Activated CD8-positive, alpha-beta memory T cell treated with anti-CD3 and anti-CD28 coated beads for 24 hours (primary cell): ENCODE data around the gene C2orf49.

Experiments used
- DNase-seq: peaks from one replicate; pipeline ENCODE4 v3.0.0-alpha.2; 2020

The C2orf49 gene

DNA sequence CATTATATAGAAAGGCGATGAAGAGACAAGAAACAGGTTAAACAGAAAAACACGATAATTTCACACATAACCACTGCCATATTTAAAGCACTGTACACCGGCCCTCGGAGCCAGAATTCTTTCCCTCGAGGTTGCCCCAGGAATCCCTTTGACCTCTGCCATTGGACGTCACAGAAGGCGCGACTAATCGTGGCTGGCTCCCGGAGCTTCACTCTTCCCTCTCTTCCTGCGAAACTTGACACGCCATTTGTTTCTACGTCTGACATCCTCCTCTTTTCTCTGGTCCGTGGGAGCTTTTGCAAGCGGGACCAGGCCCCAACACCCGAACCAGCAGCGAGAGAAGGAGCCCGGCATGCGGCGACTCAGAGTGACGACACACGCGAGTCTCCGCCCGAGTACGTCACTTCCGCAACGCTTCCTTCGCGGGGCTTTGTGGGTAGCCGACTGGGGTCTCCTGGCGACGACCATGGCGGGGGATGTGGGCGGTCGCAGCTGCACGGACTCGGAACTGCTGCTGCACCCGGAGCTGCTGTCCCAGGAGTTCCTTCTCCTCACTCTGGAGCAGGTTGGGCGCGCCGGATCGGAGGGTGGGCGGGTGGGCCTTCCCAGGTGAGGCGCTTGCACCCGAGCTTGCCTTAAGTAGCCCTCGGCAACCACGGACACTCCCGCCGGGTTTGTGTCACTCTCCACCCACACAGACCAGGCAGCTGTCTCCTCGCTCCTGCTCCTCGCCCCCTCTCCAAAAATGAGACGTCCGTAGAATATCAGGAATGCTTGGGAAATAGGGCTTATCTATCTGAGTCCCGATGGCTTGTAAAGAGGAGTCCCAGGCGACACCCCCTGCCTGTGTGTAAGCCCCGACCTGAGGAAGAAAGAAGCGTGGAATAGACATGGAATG is at the start of gene C2orf49:
Gene C2orf49 (plus strand): TSS at position 419 of the 898 bp plus-strand sequence. CDS start 48 bp downstream, at position 467.
- peak; percentile 96 for DNase-seq

DNA sequence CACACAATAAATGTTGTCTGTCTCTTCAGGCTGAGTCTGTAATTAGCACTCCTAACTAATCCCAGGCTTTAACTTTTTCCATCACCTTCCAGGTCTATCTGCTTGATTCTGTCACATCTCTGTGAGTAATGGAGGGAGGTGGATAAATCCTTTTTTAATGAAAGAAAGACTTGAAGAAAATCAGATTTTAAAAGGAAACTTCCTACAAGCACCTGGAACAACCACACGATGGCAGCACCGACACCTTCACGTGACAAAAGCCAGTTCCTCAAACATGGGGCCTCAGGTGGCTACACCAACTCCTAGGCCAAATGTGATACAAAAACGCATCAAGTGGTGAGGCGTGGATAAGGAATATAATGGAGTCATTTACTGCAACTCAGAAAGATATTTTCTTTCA is 49.6 kb upstream of the C2orf49 start:
- DNase-seq, result no peak

- DNase-seq, result no peak
These were observed 49.2 kb upstream of the C2orf49 start for GRCh38 chr2:105288133-105288532.

GRCh38 chr2:105290981-105291660 is 46.2 kb upstream of the C2orf49 start:
- no peak for DNase-seq

GRCh38 chr2:105291981-105292380 is 45.4 kb upstream of the C2orf49 start:
- DNase-seq, result no peak

DNA sequence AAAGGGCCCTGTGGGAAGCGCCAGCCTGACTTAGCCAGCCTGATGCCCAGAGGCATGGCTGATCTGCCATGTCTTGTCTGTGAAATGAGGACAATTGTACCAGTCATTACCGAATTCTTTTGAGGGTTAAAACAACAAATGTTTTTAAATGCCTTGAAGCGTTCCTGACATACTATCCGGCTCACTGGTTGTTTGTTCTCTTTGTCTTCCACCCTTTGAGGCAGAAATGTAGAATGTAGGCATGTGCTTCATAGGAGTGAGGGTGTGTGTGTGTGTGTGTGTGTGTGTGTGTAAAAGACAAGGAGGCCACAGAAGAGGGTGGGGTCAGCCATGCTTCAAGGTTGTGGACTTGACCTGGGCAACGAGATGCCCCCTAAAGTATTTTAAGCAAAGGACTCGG is 43.3 kb upstream of the C2orf49 start:
- no peak for DNase-seq

DNA sequence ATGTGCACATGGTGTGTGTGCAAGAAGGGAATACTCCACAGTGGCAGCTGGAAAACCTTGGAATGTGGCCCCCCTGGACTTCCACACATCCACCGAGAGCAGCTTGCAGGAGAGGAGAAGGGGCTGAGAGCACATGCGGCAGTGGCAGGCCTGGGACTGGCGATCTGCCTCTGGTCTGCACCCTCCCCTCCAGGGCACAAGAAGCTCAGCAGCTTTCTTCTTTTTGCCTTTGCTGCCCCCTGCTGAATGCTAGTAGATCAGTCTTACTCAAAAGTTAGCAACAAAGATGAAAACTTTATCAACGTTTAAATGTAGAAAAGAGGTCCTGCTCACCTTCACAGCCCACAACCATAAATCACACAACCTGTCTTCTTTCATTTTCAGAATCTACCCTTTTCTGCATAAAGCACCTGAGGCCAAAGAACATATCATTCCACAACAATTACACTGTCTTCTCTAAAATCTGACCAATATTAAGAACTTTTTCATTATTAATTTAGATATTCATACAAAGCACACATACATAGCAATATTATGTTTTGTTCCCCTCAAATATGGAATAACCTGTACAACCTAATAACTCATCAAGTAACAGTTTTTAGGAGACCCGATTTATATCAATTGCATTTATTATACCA is 42.4 kb upstream of the C2orf49 start:
- DNase-seq, result no peak

GRCh38 chr2:105296017-105296611 is 41.2 kb upstream of the C2orf49 start:
- DNase-seq, result no peak

DNA sequence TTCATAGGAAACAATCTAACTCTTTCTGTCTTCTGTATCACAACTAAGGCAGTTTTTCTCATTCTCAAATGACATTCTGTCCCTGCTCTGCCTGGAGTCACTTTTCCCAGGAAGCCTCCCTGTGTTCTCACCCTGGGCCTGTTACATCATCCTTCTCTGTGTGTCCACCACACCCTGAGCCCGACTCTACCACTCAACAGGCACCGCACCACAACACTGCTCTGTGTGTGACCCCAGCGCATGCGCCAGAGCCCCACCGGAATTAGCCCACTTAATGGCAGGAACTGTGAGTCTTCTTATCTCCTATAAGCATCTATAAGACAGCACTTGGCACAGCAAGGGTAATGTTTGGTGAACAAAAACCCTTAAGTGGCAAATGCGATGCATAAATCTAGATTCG is 40.1 kb upstream of the C2orf49 start:
- DNase-seq, result no peak

- DNase-seq, result no peak
These were observed 39.3 kb upstream of the C2orf49 start for GRCh38 chr2:105298017-105298416.

GRCh38 chr2:105299290-105299689 is 38.0 kb upstream of the C2orf49 start:
- no peak for DNase-seq

DNA sequence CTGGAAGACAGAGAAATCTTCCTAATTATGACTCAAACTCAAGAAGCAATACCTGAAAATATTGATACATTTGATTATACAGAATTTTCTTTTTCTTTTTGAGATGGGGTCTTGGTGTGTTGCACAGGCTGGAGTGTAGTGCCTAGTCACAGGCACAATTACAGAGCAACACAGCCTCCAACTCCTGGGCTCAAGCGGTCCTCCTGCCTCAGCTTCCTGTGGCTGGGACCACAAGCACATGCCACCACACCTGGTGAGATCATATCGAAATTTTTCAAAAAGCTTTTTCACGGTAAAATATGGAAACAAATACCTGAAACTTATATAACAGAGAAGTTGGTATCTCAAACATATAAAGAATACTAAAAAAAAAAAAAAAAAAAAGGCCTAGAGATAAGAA is 35.7 kb upstream of the C2orf49 start:
- no peak for DNase-seq

DNA sequence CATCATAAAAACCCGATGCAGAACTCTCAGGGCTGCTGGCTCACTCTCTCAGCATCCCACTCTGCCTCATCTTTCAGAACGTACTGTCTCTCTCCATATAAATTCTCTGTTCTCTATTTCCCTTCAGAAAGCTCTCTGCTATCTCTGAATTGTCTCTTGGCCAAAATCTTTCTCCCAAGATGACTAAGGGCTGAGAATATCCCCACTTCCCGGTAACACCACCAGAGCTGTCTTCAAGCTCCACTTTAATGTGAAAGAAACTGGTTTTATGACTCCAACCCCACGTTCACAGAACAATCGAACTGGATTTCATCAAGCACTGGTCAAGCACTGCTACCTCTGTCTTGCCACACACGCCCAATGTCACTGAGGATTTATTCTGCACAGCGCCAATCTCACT is 30.2 kb upstream of the C2orf49 start:
- no peak for DNase-seq

DNA sequence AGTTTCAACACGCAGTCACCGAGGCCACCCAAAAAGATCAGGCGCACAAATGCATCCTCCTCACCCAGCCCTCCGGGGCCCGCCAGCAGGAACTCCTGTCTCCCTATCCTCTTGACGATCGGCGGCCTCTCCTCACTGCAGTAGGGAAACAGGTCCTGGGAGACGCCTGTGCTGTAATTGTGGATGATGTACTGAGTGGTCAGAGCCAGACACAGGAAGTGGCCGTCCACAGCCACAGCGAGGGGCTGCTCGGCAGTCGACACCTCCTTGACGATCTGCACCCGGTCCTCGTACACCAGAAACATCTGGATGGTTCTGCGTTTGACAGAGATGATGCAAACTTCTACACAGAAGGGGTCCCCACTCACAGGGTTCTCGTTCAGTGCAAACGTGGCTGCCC is 29.8 kb upstream of the C2orf49 start:
- no peak for DNase-seq

- DNase-seq, result no peak
These were observed 29.4 kb upstream of the C2orf49 start for GRCh38 chr2:105307962-105308361.

- DNase-seq, result no peak
These were observed 28.8 kb upstream of the C2orf49 start for GRCh38 chr2:105308382-105309146.

DNA sequence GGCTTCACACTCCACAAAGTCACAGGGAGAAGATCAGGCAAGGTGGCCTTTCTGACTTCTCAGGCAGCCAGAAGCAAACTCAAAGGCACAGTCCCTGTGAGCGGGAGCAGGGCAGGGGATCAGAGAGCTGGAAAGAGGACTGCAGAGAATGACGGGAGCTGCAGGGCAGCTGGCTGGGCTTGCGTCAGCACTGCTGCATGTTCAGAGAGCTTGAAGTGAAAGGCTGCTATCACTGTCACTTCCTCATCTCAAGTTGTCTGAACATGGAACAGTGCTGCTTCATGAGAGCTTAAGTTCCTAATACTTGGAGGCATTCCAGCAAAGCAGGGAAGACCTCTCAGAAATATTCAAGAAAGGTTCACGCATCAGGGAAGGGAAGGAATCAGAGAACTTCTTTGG is 28.2 kb upstream of the C2orf49 start:
- DNase-seq, result no peak

- DNase-seq, result no peak
These were observed 23.5 kb upstream of the C2orf49 start for GRCh38 chr2:105313877-105314276.

DNA sequence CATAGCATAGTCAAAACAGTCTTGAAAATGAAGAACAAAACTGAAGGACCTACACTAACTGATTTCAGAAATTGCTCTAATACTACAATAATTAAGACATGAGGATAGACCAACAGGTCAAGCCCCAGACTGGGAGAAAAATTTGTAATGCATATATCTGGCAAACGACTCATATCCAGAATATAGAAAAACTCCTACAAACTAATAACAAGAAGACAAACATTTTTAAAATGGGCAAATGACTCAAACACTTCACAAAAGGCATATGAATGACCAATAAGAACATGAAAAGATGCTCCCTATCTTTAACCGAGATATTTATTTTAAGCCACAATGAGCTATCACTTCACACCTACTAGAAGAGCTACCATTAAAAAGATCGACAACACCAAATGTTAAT is 22.0 kb upstream of the C2orf49 start:
- DNase-seq, result no peak

- DNase-seq, result no peak
These were observed 19.4 kb upstream of the C2orf49 start for GRCh38 chr2:105317937-105318336.

DNA sequence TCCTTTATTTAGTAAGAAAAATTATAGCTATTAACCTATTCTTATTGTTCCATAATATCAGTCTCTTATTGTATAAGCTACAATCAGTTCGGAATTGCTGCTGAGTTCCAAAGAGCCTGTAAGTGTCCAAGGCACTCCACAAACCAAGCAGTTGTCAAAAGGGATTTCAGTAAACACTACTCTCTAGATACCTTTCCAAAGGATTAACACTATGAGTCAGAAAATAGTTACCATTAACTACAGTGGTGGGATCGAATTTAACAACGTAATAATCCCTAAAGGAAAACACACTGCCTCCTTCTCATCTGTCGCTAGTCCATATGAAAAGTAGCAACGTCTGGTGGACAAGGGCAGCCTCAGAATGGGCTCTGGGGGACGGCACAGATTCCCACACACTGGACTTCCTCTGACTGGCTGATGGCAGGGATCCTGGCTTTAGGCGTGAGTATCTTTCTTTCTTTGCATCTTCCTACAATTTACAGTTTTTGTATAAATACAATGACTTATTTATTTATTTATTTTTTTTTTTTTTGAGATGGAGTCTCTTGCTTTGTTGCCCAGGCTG is 16.6 kb upstream of the C2orf49 start:
- no peak for DNase-seq
